ENCODE measurements around the gene ZNF423.
"Not testable (repeated sequence)": the region's sequence is repeated elsewhere in the genome, so short reads cannot be mapped to it uniquely, and the experiment has no call there.

Gene ZNF423

DNA sequence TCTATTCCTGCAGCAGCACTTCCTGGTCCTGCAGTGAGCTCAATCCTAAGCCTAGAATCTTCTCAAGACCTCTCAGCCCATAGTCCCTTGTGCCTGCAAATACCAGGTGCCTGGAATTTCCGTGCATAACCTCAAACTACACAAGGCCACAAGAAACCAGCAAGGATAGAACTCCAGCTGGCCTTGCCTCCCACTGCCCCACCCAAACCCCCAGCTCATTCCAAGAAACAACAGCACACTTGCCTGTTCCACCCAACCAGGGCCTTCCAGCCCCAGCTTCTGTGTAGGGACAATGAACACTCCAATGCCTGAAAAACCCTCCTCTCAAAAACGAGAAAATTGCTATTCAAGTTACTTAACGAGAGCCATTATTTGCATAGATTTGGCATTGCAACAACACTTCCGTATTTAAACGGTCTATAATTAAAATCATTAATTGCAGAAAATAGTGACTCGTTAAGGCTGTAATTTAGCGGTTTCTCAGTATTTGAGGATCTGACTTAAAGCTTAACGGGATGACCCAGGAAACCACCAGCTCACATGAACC, 335.3 kb downstream of the ZNF423 start:
- no peak for DNase-seq

DNA sequence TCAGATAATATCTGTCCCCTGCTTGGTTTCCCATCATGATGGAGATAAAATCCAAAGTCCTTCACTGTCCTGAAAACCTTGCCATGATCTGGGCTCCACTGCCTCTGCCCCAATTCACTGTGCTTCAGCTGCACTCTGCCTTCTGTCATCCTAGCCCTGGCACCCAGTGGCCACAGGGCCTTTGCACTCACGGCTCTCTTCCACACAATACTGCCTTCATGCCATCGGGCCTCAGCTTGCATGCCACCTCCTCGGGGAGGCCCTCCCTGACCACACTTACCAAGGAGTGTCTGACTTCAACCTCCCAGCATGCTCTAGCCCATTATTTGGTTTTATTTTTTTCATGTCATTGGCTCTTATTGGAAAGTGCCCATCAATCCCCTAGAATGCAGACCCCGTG, 336.2 kb downstream of the ZNF423 start:
- no peak for DNase-seq

DNA sequence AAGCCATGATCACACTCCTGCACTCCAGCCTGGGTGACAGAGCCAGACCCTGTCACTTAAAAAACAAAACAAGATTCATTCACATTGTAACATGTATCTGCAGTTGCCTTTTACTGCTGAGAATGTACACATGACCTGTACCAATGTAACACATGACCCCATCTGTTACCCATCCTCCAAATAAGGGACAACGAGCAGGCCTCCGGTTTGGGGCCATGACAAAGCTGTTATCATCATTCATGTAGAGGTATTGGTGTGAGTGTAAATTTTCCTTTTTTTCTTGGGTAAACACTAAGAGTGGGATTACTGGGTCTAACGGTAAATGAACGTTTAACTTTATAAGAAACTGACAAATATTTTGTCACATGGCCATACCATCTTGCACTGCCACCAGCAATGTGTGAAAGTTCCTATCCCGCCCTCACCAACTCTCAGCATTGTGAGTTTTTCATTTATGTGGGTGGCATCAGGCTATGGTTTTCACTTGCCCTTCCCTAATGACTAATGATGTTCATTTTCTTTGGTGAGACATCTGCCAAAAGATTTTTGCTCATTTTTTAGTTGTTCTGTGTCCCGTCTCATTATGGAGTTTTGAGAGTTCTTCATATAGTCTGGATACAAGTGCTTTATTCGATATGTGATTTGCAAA, 336.8 kb downstream of the ZNF423 start:
- DNase-seq = no peak

DNA sequence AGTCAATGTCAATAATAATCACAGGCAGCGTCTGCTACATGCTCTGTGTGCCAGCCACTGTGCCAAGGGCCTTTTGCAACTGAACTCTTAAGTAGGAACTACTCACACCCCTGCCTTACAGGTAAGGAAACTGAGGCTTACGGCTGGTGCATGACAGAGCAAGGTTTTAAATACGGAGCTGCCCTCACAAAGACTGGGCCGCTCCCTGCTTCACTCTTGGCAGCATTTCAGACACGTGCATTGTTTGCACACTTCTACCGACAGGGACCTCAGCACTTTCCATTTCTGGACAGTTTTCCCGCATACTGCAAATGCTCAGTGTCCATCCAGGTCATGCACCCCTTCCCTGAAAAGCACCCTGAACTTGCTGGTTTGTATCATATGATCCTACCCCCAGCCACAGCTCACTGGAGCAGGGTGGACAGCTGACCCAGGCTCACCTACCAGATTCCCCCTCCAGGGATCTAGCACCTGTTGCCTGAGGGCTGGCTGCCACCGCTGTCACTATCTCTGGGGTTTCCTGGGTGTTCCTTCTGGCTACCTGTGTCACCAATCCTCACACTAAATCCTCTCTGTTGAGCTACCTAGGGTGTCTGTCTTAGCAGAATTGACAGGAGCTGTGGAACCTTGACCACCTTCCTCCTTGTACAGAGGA, 339.4 kb downstream of the ZNF423 start:
- DNase-seq = no peak

DNA sequence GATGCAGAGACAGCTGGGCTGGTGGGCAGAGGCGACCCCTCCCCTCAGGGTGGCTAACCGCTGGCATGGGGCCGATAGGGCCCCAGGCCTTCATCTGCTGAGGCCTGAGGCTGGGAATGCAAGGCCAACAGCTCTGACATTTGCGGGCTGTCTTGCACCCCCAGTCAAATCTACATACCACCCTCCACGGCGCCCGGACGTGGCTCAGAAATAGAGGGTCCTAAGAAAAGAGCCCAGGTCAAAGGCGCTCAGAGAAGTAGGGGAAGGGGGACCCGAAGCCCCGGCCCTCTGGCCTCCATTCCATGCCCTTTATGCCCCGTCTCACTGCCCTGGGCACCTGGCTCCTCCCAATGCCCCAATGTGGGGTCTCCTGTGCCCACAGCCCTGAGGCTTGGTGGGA, 340.1 kb downstream of the ZNF423 start:
- DNase-seq = no peak

DNA sequence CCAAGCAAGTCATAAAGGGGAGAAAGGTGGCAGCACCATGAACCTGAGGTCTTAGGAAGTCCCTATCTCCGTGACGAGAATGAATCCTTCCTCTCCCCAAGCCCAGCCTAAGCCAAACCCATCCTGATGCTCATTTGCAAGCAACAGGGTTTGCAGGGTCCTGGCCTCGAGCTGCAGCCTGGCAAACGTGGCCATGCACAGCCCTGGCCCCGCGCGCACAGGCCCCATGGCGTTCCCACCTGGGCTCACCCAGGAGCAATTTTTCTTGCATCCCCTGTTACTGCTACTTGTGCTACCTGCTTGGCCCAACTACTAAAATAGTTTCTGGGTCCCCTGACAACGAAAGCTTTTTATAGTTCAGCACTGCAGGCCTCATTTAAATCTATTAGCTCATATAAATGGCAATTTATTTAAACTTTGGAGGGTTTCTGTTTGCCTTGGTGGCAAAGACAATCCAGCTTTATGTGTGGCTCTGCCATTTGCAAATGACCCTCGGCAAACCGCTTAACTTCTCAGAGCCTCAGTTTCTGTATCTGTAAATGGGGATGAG, 340.8 kb downstream of the ZNF423 start:
- no peak for DNase-seq

DNA sequence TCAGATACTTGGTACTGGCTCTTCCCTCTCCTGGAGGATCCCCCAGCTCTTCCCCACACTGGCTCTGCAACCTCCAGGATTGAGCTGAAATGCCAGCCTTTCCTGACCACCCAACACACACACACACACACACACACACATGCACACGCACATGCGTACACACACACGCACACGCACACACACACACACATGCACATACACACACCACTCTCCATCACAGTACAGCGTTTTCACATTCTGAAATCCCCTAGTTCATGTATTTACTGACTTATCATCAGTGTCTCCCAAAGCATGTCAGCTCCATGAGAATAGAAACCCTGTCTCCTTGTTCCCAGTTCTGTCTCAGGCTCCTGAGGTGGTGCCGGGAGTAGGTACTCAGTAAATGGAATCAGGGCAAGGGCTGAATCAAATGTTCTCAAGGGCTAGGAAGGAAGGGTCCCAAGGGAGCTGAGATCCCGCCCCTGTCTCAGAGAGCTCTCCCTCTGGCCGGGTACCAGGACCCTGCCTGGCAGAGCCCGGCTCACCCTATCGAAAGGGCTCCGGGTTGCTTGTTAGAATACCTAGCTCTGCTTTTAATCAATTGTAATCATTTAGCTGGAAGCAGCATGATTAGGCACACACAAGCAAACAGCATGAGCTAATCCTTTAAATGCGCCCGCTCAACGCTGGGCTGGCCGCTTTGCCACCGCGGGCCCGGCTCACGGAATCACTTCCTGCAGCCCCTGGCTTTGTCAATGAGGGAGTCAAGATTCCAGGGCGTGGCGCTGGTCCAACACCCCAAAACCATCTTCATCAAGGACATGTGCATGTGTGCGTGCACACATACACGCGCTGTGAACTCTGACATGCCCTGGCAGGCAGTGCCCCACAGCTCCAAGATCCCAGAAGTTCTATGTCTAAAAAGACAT, 341.6 kb downstream of the ZNF423 start:
- DNase-seq = no peak

DNA sequence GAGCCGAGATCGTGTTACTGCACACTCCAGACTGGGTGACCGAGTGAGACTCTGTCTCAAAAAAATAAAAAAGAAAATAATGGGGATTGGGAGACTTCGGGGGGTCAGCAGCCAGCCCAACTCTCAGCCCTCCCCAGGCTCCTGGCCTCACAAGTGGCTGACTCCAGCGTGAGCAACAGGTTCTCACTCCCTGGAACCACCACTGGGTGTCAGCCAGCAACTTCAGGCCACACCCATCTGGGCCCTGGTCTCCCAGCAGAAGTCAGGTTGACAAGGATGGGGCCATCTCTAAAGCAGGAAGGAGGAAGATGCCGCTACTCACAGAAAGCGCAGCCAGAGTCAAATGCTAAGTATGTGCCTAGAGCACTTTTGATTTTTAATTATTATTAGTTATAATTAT, 342.9 kb downstream of the ZNF423 start:
- peak; percentile 3 for DNase-seq

DNA sequence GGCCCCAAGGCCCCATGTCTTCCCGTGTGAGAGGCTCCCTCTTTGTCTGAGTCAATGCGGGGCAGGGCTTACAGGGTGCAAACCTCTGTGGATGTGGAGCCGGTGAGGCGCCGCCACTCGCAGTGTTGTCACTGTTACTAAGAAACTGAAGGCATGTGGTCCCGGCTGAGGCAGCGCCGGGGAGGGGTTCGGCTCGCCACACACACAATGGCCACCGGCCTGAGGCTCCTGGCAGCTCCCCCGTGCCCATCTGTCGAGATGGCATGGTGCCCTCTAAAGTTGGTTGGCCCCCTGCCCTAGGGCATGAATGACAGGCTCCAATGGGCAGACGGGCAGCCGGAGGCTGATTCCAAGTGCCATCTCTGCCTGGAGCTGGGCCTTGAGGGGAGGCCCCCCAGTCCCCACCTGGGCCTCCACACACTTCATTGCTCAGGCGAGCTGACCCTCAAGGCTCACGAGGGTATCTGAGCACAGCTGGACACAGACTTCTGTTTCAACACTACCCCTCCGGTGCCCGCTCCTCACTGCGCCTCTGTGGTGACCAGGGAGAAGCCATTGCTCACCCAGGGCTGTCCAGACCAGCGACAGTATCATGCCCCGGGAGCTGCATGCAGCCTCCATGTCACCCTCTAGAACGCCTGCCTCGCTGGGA, 345.1 kb downstream of the ZNF423 start:
- no peak for DNase-seq

DNA sequence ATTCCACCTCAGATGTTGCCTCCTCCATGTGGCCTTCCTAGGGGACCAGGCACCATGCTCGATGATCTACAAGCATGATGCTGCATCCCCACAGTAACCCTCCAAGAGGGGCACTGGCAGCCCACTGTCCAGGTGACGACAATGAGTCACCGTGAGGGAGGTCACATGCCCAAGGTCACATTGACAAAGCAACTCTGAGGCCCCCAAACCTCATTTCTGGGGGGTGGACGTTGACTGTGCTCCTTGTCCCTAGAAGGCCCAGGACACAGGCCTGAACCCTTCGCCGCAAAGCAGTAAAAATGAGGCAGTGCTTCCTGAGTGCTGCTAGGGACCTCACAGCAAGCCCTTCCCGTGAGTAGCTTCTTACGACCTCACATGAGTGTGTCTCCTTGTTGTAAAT, 345.8 kb downstream of the ZNF423 start:
- no peak for DNase-seq

DNA sequence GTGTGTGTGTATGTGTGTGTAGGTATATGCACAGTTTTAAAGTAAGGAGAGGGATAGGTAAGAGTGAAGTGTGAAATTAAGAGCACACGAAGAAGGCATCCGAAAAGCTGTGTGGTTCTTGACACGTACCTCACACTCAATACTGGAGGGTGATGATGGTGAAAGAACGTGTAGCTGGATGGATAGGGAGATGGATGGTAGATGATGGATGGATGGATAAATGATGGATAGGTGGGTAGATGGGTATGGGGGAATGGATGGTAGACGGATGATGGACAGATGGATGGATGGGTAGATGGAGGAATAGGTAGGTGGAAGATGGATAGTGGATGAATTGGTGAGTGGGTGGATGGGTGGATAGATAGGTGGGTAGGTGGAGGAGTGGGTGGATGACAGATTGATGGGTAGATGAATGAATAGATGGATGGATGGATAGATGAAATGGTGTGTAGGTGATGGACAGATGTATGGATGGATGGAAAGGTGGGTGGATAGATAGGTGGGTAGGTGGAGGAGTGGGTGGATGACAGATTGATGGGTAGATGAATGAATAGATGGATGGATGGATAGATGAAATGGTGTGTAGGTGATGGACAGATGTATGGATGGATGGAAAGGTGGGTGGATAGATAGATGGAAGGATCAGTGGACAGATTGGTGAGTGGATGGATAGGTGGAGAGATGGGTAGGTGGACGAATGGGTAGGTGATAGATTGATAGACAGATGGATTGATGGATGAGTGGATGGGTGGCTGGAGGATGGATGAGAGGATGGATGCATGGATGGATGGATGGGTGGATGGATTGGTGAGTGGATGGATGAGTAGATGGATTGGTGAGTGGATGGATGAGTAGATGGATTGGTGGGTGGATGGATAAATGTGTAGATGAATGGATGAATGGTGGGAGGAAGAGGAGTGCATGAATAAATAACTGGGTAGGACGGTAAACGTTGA, 349.6 kb downstream of the ZNF423 start:
- DNase-seq = not testable (repeated sequence)

DNA sequence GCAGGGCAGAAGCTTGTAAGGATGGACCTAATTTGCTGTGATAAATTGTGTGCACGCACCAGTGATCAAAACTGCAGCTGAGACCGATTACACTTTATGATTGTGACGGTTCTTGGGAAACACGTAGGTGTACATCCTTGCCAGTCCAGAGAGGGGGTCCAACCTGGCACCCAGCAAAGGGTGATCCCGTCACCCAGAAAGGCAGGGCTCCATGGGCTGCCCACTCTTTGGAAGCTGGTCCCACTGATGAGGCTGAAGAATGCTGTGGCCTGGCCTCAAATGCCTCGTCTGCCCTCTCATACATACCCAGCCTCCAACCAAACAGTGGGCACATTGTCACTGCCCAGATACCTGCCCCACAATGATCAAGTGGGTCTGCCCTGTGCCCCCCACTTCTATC, 350.4 kb downstream of the ZNF423 start:
- no peak for DNase-seq

DNA sequence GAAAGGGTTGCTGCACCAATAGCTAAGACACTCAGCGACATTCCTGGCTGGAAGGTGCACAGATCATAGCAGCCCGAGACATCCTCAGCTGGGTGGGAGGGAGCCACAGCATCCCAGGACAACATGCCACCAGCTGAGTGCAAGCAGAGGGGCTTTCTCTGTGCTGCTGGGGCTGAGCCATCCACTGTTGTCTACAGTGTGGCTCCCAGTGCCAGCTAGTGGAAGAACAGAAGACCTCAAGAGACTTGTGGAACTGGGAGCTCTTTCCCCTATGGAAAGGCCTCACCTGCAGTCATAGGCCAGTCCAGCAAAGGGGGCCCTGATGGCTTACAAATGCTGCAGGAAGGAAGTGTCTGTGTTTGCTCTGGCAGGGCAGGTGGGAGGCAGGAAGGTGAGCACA, 351.3 kb downstream of the ZNF423 start:
- DNase-seq = no peak

DNA sequence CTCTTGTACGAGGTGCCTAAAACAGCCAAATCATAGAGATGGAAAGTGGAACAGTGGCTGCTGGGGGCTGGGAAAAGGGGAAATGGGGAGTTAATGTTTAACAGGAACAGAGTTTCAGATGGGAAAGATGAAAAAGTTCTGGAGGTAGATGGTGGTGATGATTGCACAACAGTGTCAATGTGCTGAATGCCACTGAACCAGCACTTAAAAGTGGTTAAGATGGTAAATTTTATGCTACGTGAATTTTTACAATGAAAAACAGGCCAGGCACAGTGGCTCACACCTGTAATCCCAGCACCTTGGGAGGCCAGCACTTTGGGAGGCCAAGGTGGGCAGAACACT, 351.9 kb downstream of the ZNF423 start:
- DNase-seq = no peak

DNA sequence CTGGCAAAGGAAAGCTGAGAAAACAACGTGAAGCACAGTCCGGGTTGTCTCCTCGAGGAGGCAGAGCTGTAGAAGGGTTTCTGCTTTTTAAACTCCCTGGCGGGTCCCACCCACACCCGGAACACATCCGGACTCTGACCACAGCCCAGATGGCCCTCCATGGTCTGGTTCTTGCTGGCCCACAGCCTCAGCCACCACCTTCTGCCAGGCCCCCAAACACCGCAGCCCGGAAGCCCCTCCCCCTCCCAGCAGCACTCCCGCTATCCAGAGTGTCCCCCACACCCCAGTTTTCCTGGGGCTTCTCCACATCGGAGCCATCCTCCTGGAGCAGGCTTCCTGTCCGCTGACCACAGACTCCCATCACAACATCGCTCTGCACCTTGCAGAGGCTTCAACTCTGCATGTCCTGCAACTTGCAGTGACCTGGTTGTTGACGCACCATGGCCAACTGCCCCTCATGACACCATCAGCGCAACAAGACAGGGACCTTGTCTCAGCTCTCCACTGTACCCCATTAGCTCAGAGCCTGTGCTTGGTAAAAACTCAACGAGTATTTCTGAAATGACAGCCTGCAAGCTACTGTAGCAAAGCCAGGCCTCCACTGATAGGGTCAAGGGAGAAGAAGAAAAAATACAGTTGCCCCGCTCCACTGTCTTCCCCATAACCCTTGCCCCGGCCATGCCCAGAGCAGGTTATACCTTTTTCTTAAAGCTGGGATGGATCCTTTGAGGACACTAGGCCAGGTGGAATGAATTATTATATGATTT, 352.5 kb downstream of the ZNF423 start:
- DNase-seq = no peak

DNA sequence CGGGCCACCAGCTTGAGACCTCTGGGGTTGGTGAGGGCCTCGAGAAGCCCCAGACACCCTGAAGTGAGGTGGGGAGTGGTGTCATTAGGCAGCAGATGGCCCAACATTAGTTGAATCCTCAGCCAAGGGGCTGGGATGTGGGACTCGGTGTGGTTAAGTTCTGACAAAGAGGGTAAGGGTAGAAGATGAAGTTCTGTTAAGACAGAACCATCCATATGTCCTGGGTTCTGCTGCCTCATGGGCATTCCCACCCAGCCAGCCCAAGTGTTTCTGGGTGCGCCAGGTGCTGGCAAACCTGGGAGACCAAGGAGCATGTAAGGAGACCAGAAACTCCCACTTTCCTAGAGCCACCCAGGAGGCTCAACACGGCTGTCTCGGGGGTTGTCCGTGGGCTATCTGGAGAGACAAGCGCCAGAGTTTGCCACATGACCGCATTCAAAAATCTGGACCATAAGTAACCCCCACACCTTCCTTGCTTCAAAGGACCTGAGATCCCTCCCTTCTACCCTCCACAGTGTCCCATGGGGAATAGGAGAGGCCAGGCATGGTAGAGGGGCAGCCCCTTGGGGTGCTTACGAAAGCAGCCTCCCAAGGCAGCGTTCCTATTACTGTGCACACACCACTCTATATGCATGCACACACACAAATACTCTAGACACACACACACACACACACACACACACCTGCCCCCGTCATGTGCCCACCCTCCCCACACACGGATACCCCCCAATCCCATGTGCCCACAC, 353.6 kb downstream of the ZNF423 start:
- DNase-seq = no peak

DNA sequence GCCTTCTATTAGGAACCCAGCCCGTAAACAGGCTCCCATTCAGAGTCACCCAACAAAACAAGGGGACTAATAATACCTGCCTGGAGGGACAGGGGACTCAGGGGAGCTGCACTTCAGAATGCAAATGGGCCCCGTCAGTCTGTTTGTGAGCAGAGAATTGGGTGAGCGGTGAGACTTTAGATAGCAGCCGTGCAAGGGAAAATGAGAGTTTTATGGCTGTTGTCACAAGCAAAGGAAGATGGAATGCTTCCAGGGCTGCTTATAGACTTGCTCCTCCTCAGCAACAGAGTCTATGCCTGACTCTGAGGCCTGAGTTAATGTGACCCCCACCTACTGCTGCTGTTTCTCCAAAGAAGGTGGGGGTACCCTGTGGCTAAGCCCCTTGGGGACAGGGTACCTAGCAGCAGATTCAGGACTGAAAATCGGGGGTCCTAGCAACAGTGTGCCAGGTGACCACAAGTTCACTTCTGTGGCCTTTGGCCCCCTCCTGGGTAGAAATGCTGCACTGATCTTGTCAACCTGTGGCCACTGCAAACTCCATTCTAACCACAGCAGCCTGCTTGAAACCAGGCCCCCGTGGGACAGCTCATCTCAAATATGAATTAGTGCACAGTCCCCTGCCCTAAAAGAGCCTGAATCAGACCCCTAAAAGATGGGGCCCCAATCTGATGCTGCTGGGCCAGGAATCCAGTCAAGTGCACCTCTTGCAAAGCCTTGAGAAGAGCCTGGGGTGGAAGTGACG, 355.9 kb downstream of the ZNF423 start:
- DNase-seq = no peak

DNA sequence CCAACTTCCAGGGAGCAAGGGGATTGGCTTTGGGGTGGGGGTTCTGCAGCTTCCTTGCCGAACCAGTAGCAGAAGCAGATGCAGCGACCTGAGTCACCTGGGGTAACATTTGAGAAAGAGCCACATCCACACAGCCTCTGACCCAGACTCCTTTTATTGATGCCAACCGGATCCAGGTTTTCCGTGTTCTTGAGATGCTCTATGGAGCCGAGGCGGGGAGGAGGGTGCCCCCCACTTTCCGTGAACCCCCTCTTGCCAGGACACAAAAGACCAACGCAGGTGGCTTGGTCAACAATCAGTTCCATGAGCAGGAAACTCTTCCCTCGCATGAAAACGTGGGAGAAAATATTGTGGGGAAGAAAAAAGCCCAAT, 356.5 kb downstream of the ZNF423 start:
- no peak for DNase-seq

DNA sequence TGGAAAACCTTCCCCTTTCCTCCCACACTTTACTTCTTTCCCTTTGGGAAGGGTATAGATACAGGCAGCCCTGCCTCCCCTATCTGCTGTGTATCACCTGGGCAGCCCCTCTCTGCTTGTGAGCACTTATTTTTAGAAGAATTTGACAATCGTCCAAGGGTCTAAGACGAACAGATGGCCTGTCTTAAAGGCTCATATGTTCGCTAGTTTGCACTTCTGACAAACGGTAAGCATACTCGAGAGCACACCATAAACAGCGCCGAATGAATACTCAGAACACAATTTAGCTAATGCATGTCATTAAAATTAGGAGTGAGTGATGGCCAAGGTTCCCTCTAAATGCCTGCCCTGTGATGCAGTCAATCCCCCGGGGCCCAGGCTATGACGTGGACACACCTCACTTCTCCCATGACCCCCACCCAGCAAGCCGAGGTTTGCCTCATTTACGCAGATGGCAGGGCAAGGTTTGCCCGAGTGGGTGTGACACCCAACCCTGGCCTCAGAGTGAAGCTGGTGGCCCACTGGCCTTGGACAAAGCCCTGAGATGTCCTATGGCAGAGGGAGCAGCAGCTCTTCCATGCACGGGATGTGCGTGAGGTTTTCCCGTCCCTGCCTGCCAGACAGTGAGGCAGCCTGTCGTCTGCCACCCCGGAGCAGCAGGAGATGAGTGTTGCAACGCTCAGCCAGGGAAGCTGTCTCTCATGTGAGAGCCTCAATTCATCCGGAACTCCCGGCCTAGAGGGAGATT, 357.1 kb downstream of the ZNF423 start:
- no peak for DNase-seq
